Bronchial epithelial cell (primary cell): Measurements from ENCODE around the gene CCDC197. TPM values are rescaled to one million over a fixed set of nuclear protein-coding genes. Genes with fewer than 3 reads are reported as not detected.

Experiments used
- DNase-seq: peaks from one replicate; pipeline ENCODE4 v3.0.0-alpha.2; 2010; ENCODE audit warnings: low read depth
- FAIRE-seq: peaks from 2 replicates; lab custom pipeline; 2011; peaks lifted over from hg19 to GRCh38; lab: Jason Lieb, UNC
- H3K27me3 ChIP-seq: 2 replicates; pipeline ENCODE4 v1.5.1; 2011; ENCODE audit warnings: low read length; ENCODE audit not compliant: control insufficient read depth, insufficient read depth
- H3K36me3 ChIP-seq: 2 replicates; pipeline ENCODE4 v1.5.1; 2011; ENCODE audit warnings: low read length; ENCODE audit not compliant: control insufficient read depth, insufficient read depth
- H3K4me3 ChIP-seq: 2 replicates; pipeline ENCODE4 v1.5.1; 2011; ENCODE audit warnings: mild to moderate bottlenecking, low read depth, low read length, control low read depth
- CTCF ChIP-seq: IDR thresholded peaks from 2 replicates; pipeline ENCODE4 v1.5.1; 2011; ENCODE audit warnings: mild to moderate bottlenecking, moderate library complexity, low read length, control low read depth, inconsistent platforms; ENCODE audit not compliant: insufficient read depth, severe bottlenecking
- total RNA-seq: library from RNA; depleted of rRNA; stranded (reverse); fragments of >200 nt; gene quantifications from 2 replicates; pipeline ENCODE4 v1.2.1, GENCODE V29; 2014

The CCDC197 gene
- total RNA-seq, 1 donor from 2014 or later = not detected

GRCh38 chr14:94045101-94045500 is 48.0 kb downstream of the CCDC197 start:
- no peak for DNase-seq
- H3K36me3 ChIP-seq = peaks cover 20% of the 10 kb centered on the region
- FAIRE-seq = no peak

GRCh38 chr14:94045563-94046345 is 48.7 kb downstream of the CCDC197 start:
- peaks cover 26% of the 10 kb centered on the region for H3K36me3 ChIP-seq
- FAIRE-seq (no peak), DNase-seq (no peak)
- no peak for TF ChIP-seq CTCF
- no peak overlapping the region for H3K4me3 ChIP-seq
- H3K27me3 ChIP-seq = no peaks in the 10 kb centered on the region

More at GRCh38 chr14:94045101-94045500, 48.0 kb downstream of the CCDC197 start:
- Histone ChIP-seq H3K4me3 (no peak overlapping the region), H3K27me3 (no peaks in the 10 kb centered on the region)
- TF ChIP-seq CTCF = no peak

- H3K27me3 ChIP-seq = no peaks in the 10 kb centered on the region
- peaks cover 32% of the 10 kb centered on the region for H3K36me3 ChIP-seq
- FAIRE-seq (no peak), DNase-seq (no peak)
- no peak overlapping the region for H3K4me3 ChIP-seq
- TF ChIP-seq CTCF = no peak
These were observed 49.7 kb downstream of the CCDC197 start for GRCh38 chr14:94046696-94047250.

- DNase-seq (no peak), FAIRE-seq (no peak)
- no peak overlapping the region for H3K4me3 ChIP-seq
- TF ChIP-seq CTCF = no peak
- peaks cover 36% of the 10 kb centered on the region for H3K36me3 ChIP-seq
- H3K27me3 ChIP-seq = no peaks in the 10 kb centered on the region
These were observed 50.5 kb downstream of the CCDC197 start for GRCh38 chr14:94047581-94047980.

- Histone ChIP-seq H3K36me3 (peaks cover 37% of the 10 kb centered on the region), H3K4me3 (no peak overlapping the region), H3K27me3 (no peaks in the 10 kb centered on the region)
- DNase-seq = no peak
- no peak for TF ChIP-seq CTCF
- FAIRE-seq = no peak
These were observed 51.9 kb downstream of the CCDC197 start for GRCh38 chr14:94048691-94049624.
